DND-41 (cell line): ENCODE results near the gene MDP1.

Experiments used
- CTCF ChIP-seq: IDR thresholded peaks from 2 replicates; pipeline ENCODE4 v1.5.1; 2012; ENCODE audit warnings: borderline replicate concordance, low read length, moderate library complexity, mild to moderate bottlenecking; ENCODE audit not compliant: poor library complexity, severe bottlenecking; ENCODE audit errors: extremely low read depth
- EZH2 ChIP-seq: IDR thresholded peaks from 3 replicates; pipeline ENCODE4 v1.6.1; 2012; ENCODE audit warnings: borderline replicate concordance, low read depth, mild to moderate bottlenecking, moderate library complexity, low read length, inconsistent platforms; ENCODE audit not compliant: severe bottlenecking

GRCh38 chr14:24238527-24239037 is 22.7 kb upstream of the MDP1 start:
- TF ChIP-seq CTCF (no peak), EZH2 (no peak)
